CD4-positive, alpha-beta T cell (primary cell): ENCODE data around the gene PRR16. TPM values are rescaled to one million over a fixed set of nuclear protein-coding genes. Genes with fewer than 3 reads are reported as not detected.

Experiments used
- ATAC-seq: fragments of 200-7000 bp; cut with Tn5 transposase; one replicate; pipeline ENCODE4 v1.10.0; 2022; ENCODE audit warnings: mild to moderate bottlenecking; ENCODE audit not compliant: poor library complexity
- CTCF ChIA-PET: fragments of 350-600 bp; sonication (Branson Sonifier 250); formaldehyde crosslinking; loops from one replicate; lab custom pipeline; 2021; ENCODE audit warnings: antibody characterized with exemption, inconsistent platforms; lab: Charles Lee
- POLR2A ChIA-PET: fragments of 350-600 bp; sonication (Branson Sonifier 250); formaldehyde crosslinking; loops from one replicate; lab custom pipeline; 2021; ENCODE audit warnings: antibody characterized with exemption, inconsistent platforms; lab: Charles Lee
- DNase-seq, 14 experiments: peaks; one replicate each; pipeline ENCODE4 v3.0.0-alpha.2; 2013 to 2020; ENCODE audit warnings: mixed read lengths in 2 of 14
- H3K27ac ChIP-seq, 2 donors: one replicate each; pipeline versions ENCODE4 v1.5.1 to v1.7.0; 2013; ENCODE audit warnings: low read length in 2 of 2, low read depth in 1 of 2, mild to moderate bottlenecking in 1 of 2
- H3K27me3 ChIP-seq, 2 experiments: 1 replicate in 1 of 2; 2 replicates in 1 of 2; pipeline versions ENCODE4 v1.6.1 to v1.7.0; 2013; ENCODE audit warnings: low read length in 2 of 2, control low read depth in 1 of 2, mild to moderate bottlenecking in 1 of 2, moderate library complexity in 1 of 2; ENCODE audit not compliant: insufficient read depth in 2 of 2, control insufficient read depth in 1 of 2
- H3K36me3 ChIP-seq: one replicate; pipeline ENCODE4 v1.6.1; 2013; ENCODE audit warnings: low read length, control low read depth; ENCODE audit not compliant: insufficient read depth
- H3K4me1 ChIP-seq: one replicate; pipeline ENCODE4 v1.6.1; 2013; ENCODE audit warnings: low read length, control low read depth; ENCODE audit not compliant: insufficient read depth
- H3K4me3 ChIP-seq: one replicate; pipeline ENCODE4 v1.5.1; 2013; ENCODE audit warnings: mild to moderate bottlenecking, low read length, moderate library complexity
- H3K9me3 ChIP-seq, 2 experiments: 1 replicate in 1 of 2; 2 replicates in 1 of 2; pipeline versions ENCODE4 v1.6.1 to v1.7.0; 2013; ENCODE audit warnings: low read length in 2 of 2, mild to moderate bottlenecking in 2 of 2, control low read depth in 1 of 2, moderate library complexity in 1 of 2; ENCODE audit not compliant: control insufficient read depth in 1 of 2, insufficient read depth in 1 of 2
- H3K27ac Mint-ChIP-seq: one replicate; pipeline ENCODE4 v1.8.0; 2020; ENCODE audit warnings: mixed read lengths
- H3K27me3 Mint-ChIP-seq: one replicate; pipeline ENCODE4 v1.8.0; 2021; ENCODE audit warnings: mixed read lengths
- H3K36me3 Mint-ChIP-seq: one replicate; pipeline ENCODE4 v1.8.0; 2021; ENCODE audit warnings: low read depth, mixed read lengths
- H3K4me1 Mint-ChIP-seq: one replicate; pipeline ENCODE4 v1.8.0; 2021; ENCODE audit warnings: low read depth, mixed read lengths
- H3K4me3 Mint-ChIP-seq: one replicate; pipeline ENCODE4 v1.8.0; 2020; ENCODE audit warnings: mild to moderate bottlenecking, mixed read lengths
- H3K9me3 Mint-ChIP-seq: one replicate; pipeline ENCODE4 v1.8.0; 2020; ENCODE audit warnings: mixed read lengths
- intact Hi-C, 2 experiments: fragments of 100-400 bp; cut with DNase I in 1 of 2; cut with micrococcal nuclease in 1 of 2; formaldehyde crosslinking; loops; one replicate each; pipeline versions ENCODE4 v1.15.1 to v1.9.0; 2023 to 2025; cut with DNase I, micrococcal nuclease
- total RNA-seq, 174 experiments: library from RNA in 2 of 174; stranded (reverse) in 2 of 174; gene quantifications; one replicate each; pipeline ENCODE4 v1.2.3 and lab custom pipeline; 2021 to 2026
- TF ChIP-seq, protein P1 (sequence below): fragments of 200-600 bp; IDR thresholded peaks from one replicate; pipeline ENCODE4 v1.8.0; 2022; ENCODE audit warnings: antibody characterized with exemption, mild to moderate bottlenecking

PRR16 gene
- total RNA-seq, 2 experiments from 2014 or later, result not detected

DNA sequence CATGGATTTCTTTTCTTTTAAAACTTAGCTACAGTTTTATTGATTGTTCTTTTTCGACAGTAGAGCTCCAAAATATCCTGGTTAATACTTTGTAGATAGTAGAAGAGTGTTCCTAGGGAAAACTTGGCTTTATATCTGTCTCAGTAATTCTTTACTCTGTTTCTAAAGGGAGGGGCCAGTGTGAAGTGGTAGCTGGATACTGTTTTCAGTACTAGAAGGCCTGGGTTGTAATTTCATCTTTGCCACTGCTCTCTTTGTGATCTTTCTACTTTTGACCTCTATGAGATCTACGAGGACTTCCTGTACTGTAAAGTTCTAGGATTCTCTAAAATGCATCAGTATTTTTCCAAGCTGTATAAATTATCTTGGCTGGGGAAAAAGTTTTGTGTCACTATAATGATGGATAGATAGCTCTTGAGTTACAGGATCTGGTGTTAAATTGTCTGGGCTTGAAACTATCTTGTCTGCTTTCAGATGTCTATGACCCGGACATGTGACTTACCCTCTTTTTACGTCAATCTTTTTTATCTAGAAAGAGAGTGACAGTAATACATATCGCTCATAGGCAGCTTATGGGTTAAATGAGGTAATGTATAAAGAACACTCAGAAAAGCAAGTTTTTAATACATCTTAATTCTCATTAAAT lies 53.6 kb downstream of the PRR16 start:
- H3K27me3 ChIP-seq, result no peaks in the 10 kb centered on the region
- Mint-ChIP-seq H3K36me3 (no peaks in the 10 kb centered on the region), H3K27ac (no peak overlapping the region), H3K4me1 (no peaks in the 10 kb centered on the region), H3K4me3 (no peak overlapping the region), H3K27me3 (no peaks in the 10 kb centered on the region), H3K9me3 (peaks cover 2% of the 10 kb centered on the region)
- H3K9me3 ChIP-seq, result peaks cover 0 to 4% of the 10 kb centered on the region in 2 experiments
- H3K4me3 ChIP-seq, result no peak overlapping the region
- ATAC-seq (no peak), DNase-seq (no peak)
- no peaks in the 10 kb centered on the region for H3K36me3 ChIP-seq
- CTCF ChIA-PET, result no interaction called here
- TF ChIP-seq, protein P1, sequence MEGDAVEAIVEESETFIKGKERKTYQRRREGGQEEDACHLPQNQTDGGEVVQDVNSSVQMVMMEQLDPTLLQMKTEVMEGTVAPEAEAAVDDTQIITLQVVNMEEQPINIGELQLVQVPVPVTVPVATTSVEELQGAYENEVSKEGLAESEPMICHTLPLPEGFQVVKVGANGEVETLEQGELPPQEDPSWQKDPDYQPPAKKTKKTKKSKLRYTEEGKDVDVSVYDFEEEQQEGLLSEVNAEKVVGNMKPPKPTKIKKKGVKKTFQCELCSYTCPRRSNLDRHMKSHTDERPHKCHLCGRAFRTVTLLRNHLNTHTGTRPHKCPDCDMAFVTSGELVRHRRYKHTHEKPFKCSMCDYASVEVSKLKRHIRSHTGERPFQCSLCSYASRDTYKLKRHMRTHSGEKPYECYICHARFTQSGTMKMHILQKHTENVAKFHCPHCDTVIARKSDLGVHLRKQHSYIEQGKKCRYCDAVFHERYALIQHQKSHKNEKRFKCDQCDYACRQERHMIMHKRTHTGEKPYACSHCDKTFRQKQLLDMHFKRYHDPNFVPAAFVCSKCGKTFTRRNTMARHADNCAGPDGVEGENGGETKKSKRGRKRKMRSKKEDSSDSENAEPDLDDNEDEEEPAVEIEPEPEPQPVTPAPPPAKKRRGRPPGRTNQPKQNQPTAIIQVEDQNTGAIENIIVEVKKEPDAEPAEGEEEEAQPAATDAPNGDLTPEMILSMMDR, result no peak
- H3K27ac ChIP-seq, result no peak overlapping the region
- POLR2A ChIA-PET, result no interaction called here
- intact Hi-C loops, result no loop called here
- no peaks in the 10 kb centered on the region for H3K4me1 ChIP-seq

DNA sequence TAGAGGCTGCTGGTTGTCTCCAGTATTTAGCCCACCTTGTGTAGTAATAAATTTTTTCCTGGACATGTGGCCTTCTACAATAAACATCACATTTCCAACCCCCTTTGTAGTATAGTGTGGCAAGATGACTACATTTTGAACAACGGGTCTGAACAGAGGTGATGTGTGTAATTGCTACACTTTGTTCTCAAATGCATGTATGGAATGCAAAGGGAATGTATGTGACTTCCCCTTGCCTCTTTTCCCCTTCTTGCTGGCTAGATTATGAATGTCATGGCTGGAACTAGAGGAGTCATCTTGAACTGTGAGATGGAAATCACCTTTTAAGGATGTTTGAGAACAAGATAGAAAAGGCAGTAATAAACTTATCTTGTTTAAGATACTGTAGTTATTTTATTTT lies 54.5 kb downstream of the PRR16 start:
- intact Hi-C loops, result no loop called here
- Histone ChIP-seq H3K9me3 (peaks cover 0 to 5% of the 10 kb centered on the region in 2 experiments), H3K4me3 (no peak overlapping the region), H3K36me3 (no peaks in the 10 kb centered on the region), H3K27ac (no peak overlapping the region), H3K4me1 (no peaks in the 10 kb centered on the region), H3K27me3 (no peaks in the 10 kb centered on the region)
- Mint-ChIP-seq H3K36me3 (no peaks in the 10 kb centered on the region), H3K4me1 (no peaks in the 10 kb centered on the region), H3K27ac (no peak overlapping the region), H3K9me3 (peaks cover 2% of the 10 kb centered on the region), H3K4me3 (no peak overlapping the region), H3K27me3 (no peaks in the 10 kb centered on the region)
- ATAC-seq, result no peak
- DNase-seq, result no peak
- ChIA-PET POLR2A (no interaction called here), CTCF (no interaction called here)
- TF ChIP-seq, protein P1, result no peak

DNA sequence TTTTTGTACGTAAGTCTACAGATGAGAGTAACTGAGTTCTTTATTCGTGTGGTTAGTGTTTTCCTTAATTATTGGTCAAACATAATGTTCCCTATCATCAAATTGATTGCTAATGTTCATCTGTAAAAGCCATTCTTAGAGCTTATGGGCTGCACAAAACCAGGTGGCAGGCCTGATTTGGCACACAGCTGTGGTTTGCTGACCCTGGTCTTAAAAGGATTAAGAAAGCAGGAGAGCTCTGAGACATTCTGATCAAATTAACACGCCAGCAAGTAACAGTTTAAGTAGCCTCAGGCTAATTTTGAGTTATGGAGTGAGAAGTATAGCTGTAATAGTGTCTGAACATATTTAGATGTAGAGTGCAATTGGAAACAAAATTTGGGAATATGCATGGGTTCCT lies 63.2 kb downstream of the PRR16 start:
- H3K27me3 Mint-ChIP-seq, result no peaks in the 10 kb centered on the region
- H3K4me3 Mint-ChIP-seq, result no peak overlapping the region
- no peak for ATAC-seq
- H3K36me3 Mint-ChIP-seq, result no peaks in the 10 kb centered on the region
- no peak for DNase-seq
- H3K9me3 Mint-ChIP-seq, result peaks cover 4% of the 10 kb centered on the region
- Histone ChIP-seq H3K4me1 (no peaks in the 10 kb centered on the region), H3K27me3 (no peaks in the 10 kb centered on the region), H3K36me3 (no peaks in the 10 kb centered on the region), H3K27ac (no peak overlapping the region), H3K9me3 (peaks cover 0 to 5% of the 10 kb centered on the region in 2 experiments), H3K4me3 (no peak overlapping the region)
- TF ChIP-seq, protein P1, result no peak
- ChIA-PET POLR2A (no interaction called here), CTCF (no interaction called here)
- intact Hi-C loops, result no loop called here
- no peaks in the 10 kb centered on the region for H3K4me1 Mint-ChIP-seq
- H3K27ac Mint-ChIP-seq, result no peak overlapping the region
